Measurements from ENCODE around the gene MPPED1. TPM values are rescaled to one million over a fixed set of nuclear protein-coding genes. Genes with fewer than 3 reads are reported as not detected.

The MPPED1 gene
- total RNA-seq, 1 experiment from 2014 or later, result not detected

DNA sequence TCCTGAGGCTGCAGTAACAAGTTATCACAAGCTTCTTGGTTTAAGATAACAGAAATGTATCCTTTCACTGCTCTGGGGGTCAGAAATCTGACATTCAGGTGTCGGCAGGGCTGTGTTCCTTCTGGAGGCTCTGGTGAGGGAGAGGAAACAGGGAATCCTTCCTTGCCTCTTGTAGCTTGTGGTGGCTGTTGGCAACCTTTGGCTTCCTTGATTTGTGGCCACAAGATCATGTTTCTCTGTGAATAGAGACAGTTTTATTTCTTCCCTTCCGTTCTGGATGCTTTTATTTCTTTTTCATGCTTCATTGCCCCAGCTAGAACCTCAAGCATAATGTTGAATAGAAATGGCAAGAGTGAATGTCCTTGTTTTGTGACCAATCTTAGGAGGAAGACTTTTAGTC, 44.0 kb downstream of the MPPED1 start:
- intact Hi-C loops (cut with micrococcal nuclease; ENCODE audit: unreplicated experiment), result no loop called here
- no peaks in the 10 kb centered on the region for H3K79me2 ChIP-seq (ENCODE audit: low read depth)
- no peak overlapping the region for H2AFZ ChIP-seq
- no peaks in the 10 kb centered on the region for H4K20me1 ChIP-seq (ENCODE audit: insufficient read depth)
- peaks cover 88% of the 10 kb centered on the region for H3K27me3 ChIP-seq (ENCODE audit: insufficient read depth, low read depth)
- H3K9me2 ChIP-seq (ENCODE audit: insufficient read depth), result no peaks in the 10 kb centered on the region
- no peak overlapping the region for H3K27ac ChIP-seq
- ChIA-PET POLR2A (ENCODE audit: unreplicated experiment) (no interaction called here), CTCF (no interaction called here)
- no peaks in the 10 kb centered on the region for H3K9me3 ChIP-seq (ENCODE audit: insufficient read depth, low read depth)
- BruUV-seq (replicated peaks), result no TSS peak
- TF ChIP-seq, protein P1, sequence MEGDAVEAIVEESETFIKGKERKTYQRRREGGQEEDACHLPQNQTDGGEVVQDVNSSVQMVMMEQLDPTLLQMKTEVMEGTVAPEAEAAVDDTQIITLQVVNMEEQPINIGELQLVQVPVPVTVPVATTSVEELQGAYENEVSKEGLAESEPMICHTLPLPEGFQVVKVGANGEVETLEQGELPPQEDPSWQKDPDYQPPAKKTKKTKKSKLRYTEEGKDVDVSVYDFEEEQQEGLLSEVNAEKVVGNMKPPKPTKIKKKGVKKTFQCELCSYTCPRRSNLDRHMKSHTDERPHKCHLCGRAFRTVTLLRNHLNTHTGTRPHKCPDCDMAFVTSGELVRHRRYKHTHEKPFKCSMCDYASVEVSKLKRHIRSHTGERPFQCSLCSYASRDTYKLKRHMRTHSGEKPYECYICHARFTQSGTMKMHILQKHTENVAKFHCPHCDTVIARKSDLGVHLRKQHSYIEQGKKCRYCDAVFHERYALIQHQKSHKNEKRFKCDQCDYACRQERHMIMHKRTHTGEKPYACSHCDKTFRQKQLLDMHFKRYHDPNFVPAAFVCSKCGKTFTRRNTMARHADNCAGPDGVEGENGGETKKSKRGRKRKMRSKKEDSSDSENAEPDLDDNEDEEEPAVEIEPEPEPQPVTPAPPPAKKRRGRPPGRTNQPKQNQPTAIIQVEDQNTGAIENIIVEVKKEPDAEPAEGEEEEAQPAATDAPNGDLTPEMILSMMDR (conservative IDR thresholded peaks at IDR 0.05), result no peak
- no peak for TF ChIP-seq EZH2 (IDR thresholded peaks at IDR 0.05; ENCODE audit: low read depth)
- no peak overlapping the region for H3K4me3 ChIP-seq
- no peak overlapping the region for H3K4me2 ChIP-seq
- H3K36me3 ChIP-seq (ENCODE audit: low read depth), result no peaks in the 10 kb centered on the region
- no peaks in the 10 kb centered on the region for H3K4me1 ChIP-seq (replicated peaks; ENCODE audit: insufficient read depth)
- no peak for DNase-seq
- no peaks in the 10 kb centered on the region; the same call in 1 of the 2 replicates for H3F3A ChIP-seq (ENCODE audit: insufficient read depth, low read depth)

DNA sequence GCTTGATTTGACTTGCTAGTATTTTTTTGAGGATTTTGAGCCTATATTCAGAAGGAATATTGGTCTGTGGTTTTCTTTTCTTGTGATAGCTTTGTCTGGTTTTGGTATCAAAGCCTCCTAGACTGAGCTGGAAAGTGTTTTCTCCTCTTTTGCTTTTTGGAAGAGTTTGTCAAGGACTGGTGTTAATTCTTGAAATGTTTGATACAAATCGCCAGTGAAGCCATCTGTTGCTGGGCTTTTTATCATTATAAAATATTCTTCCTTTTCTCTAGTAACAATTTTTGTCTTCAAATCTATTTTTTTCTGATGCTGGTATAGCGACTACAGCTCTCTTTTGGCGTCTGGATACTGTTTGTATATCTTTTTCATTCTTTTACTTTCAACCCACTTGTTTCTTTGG, 45.2 kb downstream of the MPPED1 start:
- H3K4me1 ChIP-seq (replicated peaks; ENCODE audit: insufficient read depth), result no peaks in the 10 kb centered on the region
- H3K36me3 ChIP-seq (ENCODE audit: low read depth), result no peaks in the 10 kb centered on the region
- no peak overlapping the region for H2AFZ ChIP-seq
- no peaks in the 10 kb centered on the region; the same call in 1 of the 2 replicates for H3F3A ChIP-seq (ENCODE audit: insufficient read depth, low read depth)
- H3K4me2 ChIP-seq, result no peak overlapping the region
- no peaks in the 10 kb centered on the region for H3K9me2 ChIP-seq (ENCODE audit: insufficient read depth)
- no peaks in the 10 kb centered on the region for H3K79me2 ChIP-seq (ENCODE audit: low read depth)
- intact Hi-C loops (cut with micrococcal nuclease; ENCODE audit: unreplicated experiment), result no loop called here
- no peaks in the 10 kb centered on the region for H4K20me1 ChIP-seq (ENCODE audit: insufficient read depth)
- DNase-seq, result no peak
- H3K9me3 ChIP-seq (ENCODE audit: insufficient read depth, low read depth), result no peaks in the 10 kb centered on the region
- no TSS peak for BruUV-seq (replicated peaks)
- POLR2A ChIA-PET (ENCODE audit: unreplicated experiment), result no interaction called here
- CTCF ChIA-PET, result no interaction called here
- H3K27me3 ChIP-seq (ENCODE audit: insufficient read depth, low read depth), result peaks cover 90% of the 10 kb centered on the region
- no peak overlapping the region for H3K4me3 ChIP-seq
- TF ChIP-seq, protein P1 (conservative IDR thresholded peaks at IDR 0.05), result no peak
- TF ChIP-seq EZH2 (IDR thresholded peaks at IDR 0.05; ENCODE audit: low read depth), result no peak
- no peak overlapping the region for H3K27ac ChIP-seq

DNA sequence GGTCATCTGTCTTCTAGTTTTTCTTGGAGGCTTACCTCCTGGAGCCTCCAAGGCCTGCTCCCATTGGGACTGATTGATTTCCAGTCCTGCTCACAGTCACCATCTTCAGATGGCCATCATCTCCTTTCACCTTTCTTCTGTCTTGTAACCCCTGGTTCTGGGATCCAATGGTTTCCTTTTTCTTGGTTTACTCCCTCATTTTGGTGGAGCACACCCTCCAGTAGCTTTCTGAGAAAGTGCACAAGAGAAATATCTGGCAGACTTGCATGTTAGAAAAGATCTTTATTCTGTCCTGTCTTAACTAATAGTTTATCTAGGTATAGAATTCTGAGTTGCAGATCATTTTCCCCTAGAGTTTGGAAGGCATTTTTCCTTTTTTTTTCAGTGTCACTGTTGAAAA, 50.9 kb downstream of the MPPED1 start:
- Histone ChIP-seq H3F3A (ENCODE audit: insufficient read depth, low read depth) (no peaks in the 10 kb centered on the region), H3K27me3 (ENCODE audit: insufficient read depth, low read depth) (peaks cover 79% of the 10 kb centered on the region), H3K9me3 (ENCODE audit: insufficient read depth, low read depth) (no peaks in the 10 kb centered on the region), H3K79me2 (ENCODE audit: low read depth) (no peaks in the 10 kb centered on the region), H3K4me2 (no peak overlapping the region), H3K27ac (no peak overlapping the region), H3K36me3 (ENCODE audit: low read depth) (no peaks in the 10 kb centered on the region), H3K4me1 (replicated peaks; ENCODE audit: insufficient read depth) (no peaks in the 10 kb centered on the region), H4K20me1 (ENCODE audit: insufficient read depth) (no peaks in the 10 kb centered on the region), H3K4me3 (no peak overlapping the region), H2AFZ (no peak overlapping the region), H3K9me2 (ENCODE audit: insufficient read depth) (no peaks in the 10 kb centered on the region)
- no peak for DNase-seq
- ChIA-PET CTCF (no interaction called here), POLR2A (ENCODE audit: unreplicated experiment) (no interaction called here)
- intact Hi-C loops (cut with micrococcal nuclease; ENCODE audit: unreplicated experiment), result no loop called here
- no TSS peak for BruUV-seq (replicated peaks)
- TF ChIP-seq EZH2 (IDR thresholded peaks at IDR 0.05; ENCODE audit: low read depth), result no peak
- TF ChIP-seq, protein P1 (conservative IDR thresholded peaks at IDR 0.05), result no peak
